KBM-7 (cell line): ENCODE measurements around the gene POC1A.
"Not testable (repeated sequence)": the region's sequence is repeated elsewhere in the genome, so short reads cannot be mapped to it uniquely, and the experiment has no call there.

Experiments
- DNase-seq: peaks from one replicate; pipeline ENCODE4 v3.0.0-alpha.2; 2015
- in situ Hi-C: fragments of 300-500 bp; cut with MboI; formaldehyde crosslinking; loops from 2 replicates; pipeline ENCODE4 v1.14.3; 2020; ENCODE audit warnings: low sequenced_read_pairs, low pct_unique_long_range_greater_than_20kb, mixed read lengths

POC1A gene

GRCh38 chr3:52185837-52186236, 31.6 kb upstream of the POC1A start:
- in situ Hi-C loops, result no loop called here
- peak; percentile 69 for DNase-seq

- no peak for DNase-seq
- in situ Hi-C loops, result no loop called here
Measured at GRCh38 chr3:52185311-52185710, 31.1 kb upstream of the POC1A start.

- in situ Hi-C loops, result no loop called here
- DNase-seq, result no peak
Measured at GRCh38 chr3:52184690-52185089, 30.5 kb upstream of the POC1A start.

- in situ Hi-C loops, result no loop called here
- no peak for DNase-seq
Measured at GRCh38 chr3:52183786-52184445, 29.7 kb upstream of the POC1A start.

GRCh38 chr3:52182691-52183090, 28.5 kb upstream of the POC1A start:
- no peak for DNase-seq
- in situ Hi-C loops, result no loop called here

GRCh38 chr3:52182196-52182595, 28.0 kb upstream of the POC1A start:
- in situ Hi-C loops, result no loop called here
- no peak for DNase-seq

- in situ Hi-C loops, result no loop called here
- DNase-seq, result no peak
Measured at GRCh38 chr3:52181543-52181942, 27.3 kb upstream of the POC1A start.

GRCh38 chr3:52178537-52178936, 24.3 kb upstream of the POC1A start:
- DNase-seq, result no peak
- in situ Hi-C loops, result no loop called here

GRCh38 chr3:52178126-52178525, 23.9 kb upstream of the POC1A start:
- DNase-seq, in situ Hi-C loops: not testable (repeated sequence)

- no peak for DNase-seq
- in situ Hi-C loops, result no loop called here
Measured at GRCh38 chr3:52177701-52178042, 23.4 kb upstream of the POC1A start.

- in situ Hi-C loops, result no loop called here
- DNase-seq, result no peak
Measured at GRCh38 chr3:52176951-52177700, 22.9 kb upstream of the POC1A start.

- in situ Hi-C loops, result no loop called here
- no peak for DNase-seq
Measured at GRCh38 chr3:52176180-52176752, 22.0 kb upstream of the POC1A start.

- in situ Hi-C loops, result no loop called here
- no peak for DNase-seq
Measured at GRCh38 chr3:52175416-52176179, 21.4 kb upstream of the POC1A start.

GRCh38 chr3:52174896-52175295, 20.7 kb upstream of the POC1A start:
- in situ Hi-C loops, result no loop called here
- DNase-seq, result peak; percentile 35

GRCh38 chr3:52173101-52173500, 18.9 kb upstream of the POC1A start:
- in situ Hi-C loops, result no loop called here

GRCh38 chr3:52172262-52172757, 18.1 kb upstream of the POC1A start:
- in situ Hi-C loops, result no loop called here

More at GRCh38 chr3:52173101-52173500, 18.9 kb upstream of the POC1A start:
- DNase-seq, result no peak

GRCh38 chr3:52171514-52172261, 17.5 kb upstream of the POC1A start:
- in situ Hi-C loops, result no loop called here
- no peak for DNase-seq

More at GRCh38 chr3:52172262-52172757, 18.1 kb upstream of the POC1A start:
- no peak for DNase-seq

GRCh38 chr3:52170217-52170616, 16.0 kb upstream of the POC1A start:
- in situ Hi-C loops, DNase-seq: not testable (repeated sequence)

GRCh38 chr3:52167240-52167639, 13.0 kb upstream of the POC1A start:
- in situ Hi-C loops, result no loop called here
- DNase-seq, result no peak
